ENCODE measurements around the gene IFT27. TPM values are rescaled to one million over a fixed set of nuclear protein-coding genes. Genes with fewer than 3 reads are reported as not detected.

Gene IFT27
- total and polyA plus RNA-seq, 2 of the 4 experiments (the other 2 are of a cell fraction), result 14.5 to 26.9 TPM

- in situ Hi-C loops (cut with MboI; ENCODE audit: low sequenced_read_pairs), result no loop called here
- 80% methylated on average over 1 of the region's 8 CpGs; no CpG with 5 or more reads in 1 of the 2 experiments for WGBS, 2 experiments (ENCODE audit: extremely low coverage in 2 of 2, insufficient read length in 1 of 2)
- CTCF ChIA-PET, result no interaction called here
Measured at GRCh38 chr22:36745301-36745995, 30.5 kb downstream of the IFT27 start.

More at GRCh38 chr22:36745301-36745995, 30.5 kb downstream of the IFT27 start:
- H3K36me3 ChIP-seq (ENCODE audit: control insufficient read depth, insufficient read depth, low read length), result no peaks in the 10 kb centered on the region
- no peak overlapping the region for H3K4ac ChIP-seq (ENCODE audit: low read depth, low read length)
- no peak overlapping the region for H2AK9ac ChIP-seq (replicated peaks; ENCODE audit: low read depth, low read length, poor library complexity)
- no peaks in the 10 kb centered on the region for H3K4me1 ChIP-seq (ENCODE audit: control insufficient read depth, insufficient read depth, low read length)
- no peak overlapping the region for H2BK120ac ChIP-seq (ENCODE audit: low read depth, low read length)
- H3K18ac ChIP-seq (ENCODE audit: low read depth, low read length), result no peak overlapping the region
- H2BK15ac ChIP-seq (ENCODE audit: low read depth, low read length), result no peak overlapping the region
- no peak overlapping the region for H3K14ac ChIP-seq (replicated peaks; ENCODE audit: low read depth, low read length)
- intact Hi-C loops (cut with micrococcal nuclease) (no loop called here), dilution Hi-C loops (cut with HindIII; ENCODE audit: low sequenced_read_pairs, unreplicated experiment) (no loop called here)
- no peak overlapping the region for H3K56ac ChIP-seq (ENCODE audit: extremely low read depth, insufficient read depth, low read length)
- no peak overlapping the region for H4K8ac ChIP-seq (ENCODE audit: low read depth in 2 of 2, low read length in 2 of 2)
- H2BK5ac ChIP-seq (ENCODE audit: low read depth, low read length, poor library complexity, severe bottlenecking), result no peak overlapping the region
- DNase-seq (no peak), ATAC-seq (ENCODE audit: low read depth) (no peak)
- no peak overlapping the region for H3K9ac ChIP-seq (ENCODE audit: low read depth, low read length)
- H2BK20ac ChIP-seq (ENCODE audit: low read depth, low read length), result no peak overlapping the region
- H4K20me1 ChIP-seq (ENCODE audit: insufficient read depth, low read length), result no peaks in the 10 kb centered on the region
- no peak overlapping the region for H3K4me3 ChIP-seq (ENCODE audit: insufficient read depth, low read depth, low read length)
- no peak overlapping the region for H4K5ac ChIP-seq (ENCODE audit: low read depth, low read length)
- no peak overlapping the region for H3K23ac ChIP-seq (ENCODE audit: low read depth, low read length)
- BruUV-seq (replicated peaks), result no TSS peak
- no peaks in the 10 kb centered on the region for H3K9me3 ChIP-seq (ENCODE audit: control insufficient read depth, insufficient read depth, low read length)
- H3K79me1 ChIP-seq (ENCODE audit: low read depth in 1 of 2, low read length in 2 of 2), result no peaks in the 10 kb centered on the region
- no peak for TF ChIP-seq RCOR1 (IDR thresholded peaks at IDR 0.05; ENCODE audit: insufficient replicate concordance, low read length)
- TF ChIP-seq, protein P1, sequence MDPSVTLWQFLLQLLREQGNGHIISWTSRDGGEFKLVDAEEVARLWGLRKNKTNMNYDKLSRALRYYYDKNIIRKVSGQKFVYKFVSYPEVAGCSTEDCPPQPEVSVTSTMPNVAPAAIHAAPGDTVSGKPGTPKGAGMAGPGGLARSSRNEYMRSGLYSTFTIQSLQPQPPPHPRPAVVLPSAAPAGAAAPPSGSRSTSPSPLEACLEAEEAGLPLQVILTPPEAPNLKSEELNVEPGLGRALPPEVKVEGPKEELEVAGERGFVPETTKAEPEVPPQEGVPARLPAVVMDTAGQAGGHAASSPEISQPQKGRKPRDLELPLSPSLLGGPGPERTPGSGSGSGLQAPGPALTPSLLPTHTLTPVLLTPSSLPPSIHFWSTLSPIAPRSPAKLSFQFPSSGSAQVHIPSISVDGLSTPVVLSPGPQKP (IDR thresholded peaks at IDR 0.05; ENCODE audit: borderline replicate concordance, low read depth, low read length), result no peak
- no peak for TF ChIP-seq MAZ (IDR thresholded peaks at IDR 0.05; ENCODE audit: borderline replicate concordance, low read depth, low read length)
- TF ChIP-seq MAFK (IDR thresholded peaks at IDR 0.05; ENCODE audit: low read depth, low read length), result no peak
- H3K4me2 ChIP-seq (ENCODE audit: low read depth, low read length), result no peak overlapping the region
- H4K91ac ChIP-seq (ENCODE audit: insufficient read depth, low read depth, low read length), result no peak overlapping the region
- POLR2A ChIA-PET (ENCODE audit: unreplicated experiment), result no interaction called here
- H2AK5ac ChIP-seq (ENCODE audit: low read depth, low read length), result no peak overlapping the region
- no peaks in the 10 kb centered on the region for H3K9me1 ChIP-seq (ENCODE audit: insufficient read depth, low read length)
- peaks cover 39% of the 10 kb centered on the region for H3K27me3 ChIP-seq (ENCODE audit: control insufficient read depth, insufficient read depth, low read length)
- H2AFZ ChIP-seq (replicated peaks; ENCODE audit: low read length, poor library complexity), result no peak overlapping the region
- H3K27ac ChIP-seq (ENCODE audit: insufficient read depth, low read length), result no peak overlapping the region

All from IMR-90 (cell line).